HL-60 (cell line): ENCODE measurements around the gene SAAL1.

Source experiments
- CTCF ChIP-seq: IDR thresholded peaks from one replicate; pipeline ENCODE4 v1.5.1; 2011; ENCODE audit warnings: low read length, control low read depth, inconsistent platforms; ENCODE audit not compliant: insufficient read depth
- GABPA ChIP-seq: IDR thresholded peaks from 2 replicates; pipeline ENCODE4 v1.6.1; 2012; ENCODE audit warnings: low read depth
- POLR2AphosphoS5 ChIP-seq: IDR thresholded peaks from 2 replicates; pipeline ENCODE4 v1.6.1; 2012; ENCODE audit warnings: low read depth
- REST ChIP-seq: IDR thresholded peaks from 2 replicates; pipeline ENCODE4 v1.6.1; 2012; ENCODE audit warnings: low read depth; ENCODE audit not compliant: insufficient replicate concordance

DNA sequence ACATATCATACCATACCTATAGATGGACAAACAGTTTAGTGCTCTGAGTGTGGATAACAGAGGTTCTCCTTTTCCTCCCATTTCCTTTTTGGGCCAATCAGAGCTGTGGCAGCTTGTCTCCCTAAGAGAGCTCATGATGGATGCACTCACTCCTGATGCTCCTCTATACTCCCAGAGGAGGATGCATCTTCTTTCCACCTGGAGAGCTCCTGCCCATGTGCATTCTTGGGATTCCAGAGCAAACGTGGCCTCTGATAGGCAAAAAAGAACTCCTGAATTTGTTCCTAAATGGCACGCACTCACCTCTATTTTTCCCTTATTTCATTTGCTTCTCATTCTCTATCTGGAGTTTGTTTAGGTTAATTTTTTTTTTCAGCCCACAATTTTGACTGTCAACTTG lies 29.4 kb upstream of the SAAL1 start:
- TF ChIP-seq CTCF, result no peak
- no peak for TF ChIP-seq POLR2AphosphoS5
- no peak for TF ChIP-seq GABPA
- TF ChIP-seq REST, result no peak
